Peyer's patch (tissue), 4 donors: ENCODE data around the gene B4GALT3.

ENCODE experiments used
- POLR2A ChIP-seq, 2 donors: fragments of 450-650 bp; IDR thresholded peaks; one replicate each; pipeline ENCODE4 v1.5.1; 2017; ENCODE audit warnings: antibody characterized with exemption in 2 of 2, mild to moderate bottlenecking in 2 of 2, moderate library complexity in 2 of 2
- TF ChIP-seq, protein P1 (sequence below), 6 experiments: fragments of 450-650 bp in 4 of 6; fragments of 200-600 bp in 2 of 6; sonication (generic) in 1 of 6; IDR thresholded peaks; one replicate each; pipeline ENCODE4 v1.5.1; 2017 to 2019; ENCODE audit warnings: antibody characterized with exemption in 6 of 6, mild to moderate bottlenecking in 3 of 6, moderate library complexity in 1 of 6

GRCh38 chr1:161176468-161177111 is 717 bp downstream of the B4GALT3 start:
- TF ChIP-seq POLR2A (IDR thresholded peaks at IDR 0.05), result no peak
- TF ChIP-seq, protein P1, sequence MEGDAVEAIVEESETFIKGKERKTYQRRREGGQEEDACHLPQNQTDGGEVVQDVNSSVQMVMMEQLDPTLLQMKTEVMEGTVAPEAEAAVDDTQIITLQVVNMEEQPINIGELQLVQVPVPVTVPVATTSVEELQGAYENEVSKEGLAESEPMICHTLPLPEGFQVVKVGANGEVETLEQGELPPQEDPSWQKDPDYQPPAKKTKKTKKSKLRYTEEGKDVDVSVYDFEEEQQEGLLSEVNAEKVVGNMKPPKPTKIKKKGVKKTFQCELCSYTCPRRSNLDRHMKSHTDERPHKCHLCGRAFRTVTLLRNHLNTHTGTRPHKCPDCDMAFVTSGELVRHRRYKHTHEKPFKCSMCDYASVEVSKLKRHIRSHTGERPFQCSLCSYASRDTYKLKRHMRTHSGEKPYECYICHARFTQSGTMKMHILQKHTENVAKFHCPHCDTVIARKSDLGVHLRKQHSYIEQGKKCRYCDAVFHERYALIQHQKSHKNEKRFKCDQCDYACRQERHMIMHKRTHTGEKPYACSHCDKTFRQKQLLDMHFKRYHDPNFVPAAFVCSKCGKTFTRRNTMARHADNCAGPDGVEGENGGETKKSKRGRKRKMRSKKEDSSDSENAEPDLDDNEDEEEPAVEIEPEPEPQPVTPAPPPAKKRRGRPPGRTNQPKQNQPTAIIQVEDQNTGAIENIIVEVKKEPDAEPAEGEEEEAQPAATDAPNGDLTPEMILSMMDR (IDR thresholded peaks at IDR 0.05), result no peak
